ENCODE results near the gene FAHD2A.

The FAHD2A gene

GRCh38 chr2:95386031-95386430 lies 16.5 kb upstream of the FAHD2A start:
- no peak overlapping the region for H3K27ac ChIP-seq
- TF ChIP-seq ZFX (IDR thresholded peaks at IDR 0.05; ENCODE audit: borderline replicate concordance) (no peak), CTCF (IDR thresholded peaks at IDR 0.05) (no peak)

GRCh38 chr2:95387358-95387757 lies 15.2 kb upstream of the FAHD2A start:
- no peak overlapping the region for H3K27ac ChIP-seq
- TF ChIP-seq ZFX (IDR thresholded peaks at IDR 0.05; ENCODE audit: borderline replicate concordance) (no peak), CTCF (IDR thresholded peaks at IDR 0.05) (no peak)

GRCh38 chr2:95388091-95388692 lies 14.3 kb upstream of the FAHD2A start:
- H3K27ac ChIP-seq: no peak overlapping the region
- no peak for TF ChIP-seq ZFX (IDR thresholded peaks at IDR 0.05; ENCODE audit: borderline replicate concordance)
- no peak for TF ChIP-seq CTCF (IDR thresholded peaks at IDR 0.05)

- TF ChIP-seq CTCF (IDR thresholded peaks at IDR 0.05) (no peak), ZFX (IDR thresholded peaks at IDR 0.05; ENCODE audit: borderline replicate concordance) (no peak)
- H3K27ac ChIP-seq: no peak overlapping the region
These were observed 13.7 kb upstream of the FAHD2A start for GRCh38 chr2:95388856-95389244.

GRCh38 chr2:95389245-95390119 lies 13.0 kb upstream of the FAHD2A start:
- no peak overlapping the region for H3K27ac ChIP-seq
- TF ChIP-seq ZFX (IDR thresholded peaks at IDR 0.05; ENCODE audit: borderline replicate concordance) (no peak), CTCF (IDR thresholded peaks at IDR 0.05) (peak; percentile 98)

GRCh38 chr2:95390272-95390880 lies 12.1 kb upstream of the FAHD2A start:
- TF ChIP-seq ZFX (IDR thresholded peaks at IDR 0.05; ENCODE audit: borderline replicate concordance) (no peak), CTCF (IDR thresholded peaks at IDR 0.05) (no peak)
- H3K27ac ChIP-seq: no peak overlapping the region

GRCh38 chr2:95390881-95391321 lies 11.6 kb upstream of the FAHD2A start:
- TF ChIP-seq ZFX (IDR thresholded peaks at IDR 0.05; ENCODE audit: borderline replicate concordance) (no peak), CTCF (IDR thresholded peaks at IDR 0.05) (no peak)
- no peak overlapping the region for H3K27ac ChIP-seq

All from 22Rv1 (cell line).